ENCODE results near the gene H1-8.
"Not testable (repeated sequence)": the region's sequence is repeated elsewhere in the genome, so short reads cannot be mapped to it uniquely, and the experiment has no call there.

The H1-8 gene

DNA sequence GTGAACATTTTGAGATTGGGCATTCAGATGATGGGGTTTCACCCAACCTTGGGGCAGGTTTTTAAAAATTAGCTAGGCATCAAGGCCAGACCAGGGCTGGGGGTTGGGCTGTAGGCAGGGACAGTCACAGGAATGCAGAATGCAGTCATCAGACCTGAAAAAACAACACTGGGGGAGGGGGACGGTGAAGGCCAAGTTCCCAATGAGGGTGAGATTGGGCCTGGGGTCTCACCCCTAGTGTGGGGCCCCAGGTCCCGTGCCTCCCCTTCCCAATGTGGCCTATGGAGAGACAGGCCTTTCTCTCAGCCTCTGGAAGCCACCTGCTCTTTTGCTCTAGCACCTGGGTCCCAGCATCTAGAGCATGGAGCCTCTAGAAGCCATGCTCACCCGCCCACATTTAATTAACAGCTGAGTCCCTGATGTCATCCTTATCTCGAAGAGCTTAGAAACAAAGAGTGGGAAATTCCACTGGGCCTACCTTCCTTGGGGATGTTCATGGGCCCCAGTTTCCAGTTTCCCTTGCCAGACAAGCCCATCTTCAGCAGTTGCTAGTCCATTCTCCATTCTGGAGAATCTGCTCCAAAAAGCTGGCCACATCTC is 8.4 kb upstream of the H1-8 start:
- no peak for DNase-seq

DNA sequence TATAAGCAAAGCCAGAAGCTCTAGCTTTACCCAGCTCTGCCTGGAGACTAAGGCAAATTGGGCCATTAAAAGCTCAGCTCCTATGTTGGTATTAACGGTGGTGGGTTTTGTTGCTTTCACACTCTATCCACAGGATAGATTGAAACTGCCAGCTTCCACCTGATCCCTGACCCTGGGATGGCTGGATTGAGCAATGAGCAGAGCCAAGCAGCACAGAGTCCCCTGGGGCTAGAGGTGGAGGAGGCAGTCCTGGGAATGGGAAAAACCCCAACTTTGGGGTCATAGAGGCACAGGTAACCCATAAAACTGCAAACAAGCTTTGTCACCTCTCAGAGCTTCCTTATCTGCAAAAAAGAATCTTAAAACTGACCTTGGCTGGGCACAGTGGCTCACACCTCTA is 7.9 kb upstream of the H1-8 start:
- no peak for DNase-seq

DNA sequence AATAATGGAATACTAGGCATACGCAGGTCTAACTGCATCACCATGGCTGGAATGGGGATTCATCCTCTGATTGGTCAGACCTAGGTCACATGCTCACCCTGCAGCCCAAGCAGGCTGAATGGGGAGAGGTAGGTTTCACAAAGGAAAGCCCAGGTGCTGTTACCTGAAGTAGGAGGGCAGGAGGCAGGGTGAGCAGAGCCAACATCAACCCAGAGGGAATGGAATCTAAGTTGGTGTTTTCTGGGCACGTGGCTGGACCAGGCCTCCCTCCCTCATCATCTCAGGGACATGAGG is 6.7 kb upstream of the H1-8 start:
- no peak for DNase-seq

DNA sequence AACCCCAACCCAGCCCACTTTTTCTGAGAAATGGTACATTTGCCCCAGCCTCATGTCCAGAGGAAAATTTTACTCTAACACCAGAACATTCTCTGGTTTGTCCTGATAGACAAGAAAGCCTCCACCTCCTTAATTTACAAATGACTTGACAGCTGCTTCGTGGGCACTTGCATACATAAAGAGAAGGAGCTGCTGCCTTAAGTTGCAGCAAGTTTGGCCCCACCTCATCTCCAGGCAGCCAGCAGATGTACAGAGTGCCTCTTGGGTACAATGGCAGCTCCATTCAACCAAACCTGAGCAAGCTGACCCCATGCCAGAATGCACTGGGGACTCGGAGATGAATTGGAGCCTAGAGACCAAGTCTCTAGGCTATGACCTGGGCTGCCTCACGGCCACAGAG is 6.2 kb upstream of the H1-8 start:
- DNase-seq = no peak

DNA sequence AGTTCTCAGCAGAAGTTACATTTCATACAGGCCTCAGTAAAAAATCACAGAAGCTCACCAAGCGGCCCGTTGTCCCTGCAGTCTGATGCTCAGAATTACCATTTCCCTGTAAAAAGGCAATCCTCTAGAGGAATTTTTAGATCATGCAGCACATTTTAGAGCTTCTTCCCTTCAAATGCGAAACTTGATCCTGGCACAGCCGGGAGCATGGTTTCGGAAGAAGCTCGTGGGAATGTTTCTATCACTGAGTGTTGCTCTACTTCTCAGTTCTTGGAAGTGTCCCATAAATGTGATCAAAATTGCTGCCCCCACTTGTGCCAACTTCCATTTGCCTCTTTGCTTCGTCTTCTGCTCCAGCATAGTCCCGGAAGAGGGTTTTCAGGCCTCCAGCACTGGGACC is 3.8 kb upstream of the H1-8 start:
- DNase-seq = no peak

DNA sequence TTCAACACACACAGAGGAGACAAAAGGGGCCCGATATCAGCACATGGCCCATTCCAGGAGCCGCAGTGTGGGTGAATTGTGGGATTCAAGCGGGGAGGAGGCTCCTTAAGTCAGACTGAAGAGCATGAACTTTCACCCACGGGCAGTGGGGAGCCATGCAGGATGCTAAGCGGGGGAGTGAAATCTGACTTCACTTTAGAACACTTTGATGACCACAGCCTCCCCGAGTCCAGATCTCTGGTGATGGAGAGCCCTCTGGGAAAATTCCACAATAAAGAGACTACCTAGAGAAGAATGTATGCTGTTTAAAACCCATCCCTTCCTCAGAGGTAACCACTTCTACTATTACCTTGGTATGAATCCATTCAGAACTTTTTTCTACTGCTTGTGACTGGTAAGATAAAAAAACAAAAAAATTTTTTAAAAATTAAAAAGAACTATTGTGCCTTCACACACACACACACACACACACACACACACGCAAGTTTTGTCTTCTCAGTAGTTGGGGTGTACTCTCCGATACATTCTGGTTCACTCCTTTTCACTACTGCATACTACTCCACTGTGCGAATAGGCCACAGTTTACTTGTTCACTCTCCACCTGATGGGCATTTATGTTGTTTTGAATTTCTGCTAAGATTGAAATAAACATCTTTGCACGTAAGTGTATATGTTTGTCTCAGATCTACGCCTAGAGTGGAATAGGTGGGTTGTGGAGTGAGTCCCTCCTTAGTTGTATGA is 2.0 kb upstream of the H1-8 start:
- DNase-seq = no peak

DNA sequence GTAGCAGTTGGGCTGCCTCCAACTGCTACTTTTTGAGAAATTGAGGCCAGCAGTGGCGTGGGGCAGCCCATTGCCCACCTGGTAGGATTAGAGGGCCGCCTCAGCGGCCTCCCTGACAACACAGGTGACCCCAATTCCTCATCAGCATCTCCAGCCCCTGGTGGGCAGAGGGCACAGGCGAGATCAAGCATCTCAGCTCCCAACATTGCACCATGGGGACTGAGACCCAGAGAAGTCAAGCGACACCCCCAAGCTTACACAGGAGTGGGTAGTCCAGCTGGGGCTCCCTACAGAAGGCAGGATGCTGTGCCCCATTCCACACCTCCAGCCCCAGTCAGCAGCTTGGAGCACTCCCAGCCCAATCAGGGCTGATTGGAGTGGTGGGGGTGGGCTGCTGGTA is 228 bp upstream of the H1-8 start:
- DNase-seq = no peak

DNA sequence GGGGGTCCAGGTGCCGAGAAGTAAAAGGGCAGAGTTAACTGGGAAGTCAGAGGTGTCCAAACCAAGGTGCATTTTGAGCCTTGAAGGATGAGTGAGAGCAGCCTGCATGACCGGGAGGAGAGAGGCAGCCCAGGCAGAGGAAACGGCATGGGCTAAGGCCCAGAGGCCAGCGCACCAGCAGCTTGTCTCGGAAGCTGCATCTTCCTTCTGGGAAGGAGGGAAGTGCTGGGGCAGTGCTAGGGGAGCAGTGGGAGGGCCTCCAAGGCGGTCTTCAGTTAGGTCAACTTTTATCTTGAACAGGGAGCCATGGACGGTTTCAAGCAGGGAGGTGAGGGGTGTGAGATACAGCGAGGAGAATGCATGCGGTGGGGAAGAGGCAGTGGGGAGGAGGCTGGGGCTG is 1.0 kb downstream of the H1-8 start:
- no peak for DNase-seq

DNA sequence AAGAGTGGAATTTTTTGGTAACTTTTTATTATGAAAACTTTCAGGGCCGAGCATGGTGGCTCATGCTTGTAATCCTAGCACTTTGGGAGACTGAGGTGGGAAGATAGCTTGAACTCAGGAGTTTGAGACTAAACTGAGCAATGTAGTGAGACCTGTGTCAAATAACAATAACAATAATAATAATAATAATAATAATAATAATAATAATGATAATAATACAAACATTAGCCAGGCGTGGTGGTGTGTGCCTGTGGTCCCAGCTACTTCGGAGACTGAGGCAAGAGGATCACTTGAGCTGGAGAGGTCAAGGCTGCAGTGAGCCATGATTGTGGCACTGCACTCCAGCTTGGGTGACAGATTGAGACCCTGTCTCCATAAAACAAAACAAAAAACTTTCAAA is 3.0 kb downstream of the H1-8 start:
- not testable (repeated sequence) for DNase-seq

DNA sequence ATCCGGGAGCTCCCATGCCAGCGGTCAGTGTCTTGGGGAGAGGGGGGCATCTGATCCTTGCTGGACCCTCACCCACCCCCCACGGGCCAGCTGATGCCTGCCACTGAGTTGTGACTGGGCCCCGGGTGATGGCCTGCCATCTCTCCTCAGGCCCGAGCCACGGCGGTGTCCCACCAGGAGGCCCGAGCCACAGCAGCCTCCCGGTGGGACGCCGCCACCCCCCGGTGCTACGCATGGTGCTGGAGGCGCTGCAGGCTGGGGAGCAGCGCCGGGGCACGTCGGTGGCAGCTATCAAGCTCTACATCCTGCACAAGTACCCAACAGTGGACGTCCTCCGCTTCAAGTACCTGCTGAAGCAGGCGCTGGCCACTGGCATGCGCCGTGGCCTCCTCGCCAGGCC is 4.3 kb downstream of the H1-8 start:
- no peak for DNase-seq

DNA sequence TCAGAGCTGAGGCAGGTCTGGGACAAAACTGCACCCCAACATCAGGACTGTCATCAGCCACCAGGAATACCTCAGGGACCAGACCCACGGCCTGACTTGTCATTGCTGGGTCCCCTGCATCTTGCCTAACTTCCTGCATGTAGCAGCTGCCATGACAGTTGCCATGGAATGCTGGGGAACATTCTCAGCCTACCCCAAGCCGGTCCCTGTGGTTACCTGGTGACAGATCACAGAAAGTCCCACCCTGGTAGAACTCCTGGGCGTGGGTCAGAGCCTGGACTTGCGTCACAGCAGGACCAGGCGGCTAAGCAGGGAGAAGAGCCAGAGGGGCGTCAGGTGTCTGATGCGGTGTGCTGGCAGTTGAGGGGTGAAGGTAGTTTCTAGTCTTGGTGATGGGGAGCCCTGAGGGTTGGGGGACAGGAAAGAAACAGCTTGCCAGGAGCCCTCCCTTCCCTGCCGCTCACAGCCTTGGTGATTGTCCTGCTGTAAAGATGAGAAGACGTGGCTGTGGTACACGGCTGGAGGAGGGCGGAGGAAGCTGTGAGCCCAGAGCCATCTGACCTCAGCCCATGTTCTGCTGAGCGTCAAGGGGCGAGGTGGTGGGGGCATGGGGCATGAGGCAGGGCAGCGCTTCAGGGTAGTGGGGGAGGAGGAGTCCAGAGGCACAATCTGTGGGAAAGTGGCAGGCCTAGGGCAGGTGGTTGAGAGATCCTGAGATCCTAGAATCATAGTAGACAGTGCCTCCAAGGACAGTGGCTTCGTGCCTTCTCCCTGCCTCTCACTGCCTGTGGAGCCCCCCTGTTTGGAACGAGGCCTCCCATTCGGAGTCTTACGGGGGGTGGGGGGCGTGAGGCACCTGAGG is 5.4 kb downstream of the H1-8 start:
- DNase-seq = no peak

DNA sequence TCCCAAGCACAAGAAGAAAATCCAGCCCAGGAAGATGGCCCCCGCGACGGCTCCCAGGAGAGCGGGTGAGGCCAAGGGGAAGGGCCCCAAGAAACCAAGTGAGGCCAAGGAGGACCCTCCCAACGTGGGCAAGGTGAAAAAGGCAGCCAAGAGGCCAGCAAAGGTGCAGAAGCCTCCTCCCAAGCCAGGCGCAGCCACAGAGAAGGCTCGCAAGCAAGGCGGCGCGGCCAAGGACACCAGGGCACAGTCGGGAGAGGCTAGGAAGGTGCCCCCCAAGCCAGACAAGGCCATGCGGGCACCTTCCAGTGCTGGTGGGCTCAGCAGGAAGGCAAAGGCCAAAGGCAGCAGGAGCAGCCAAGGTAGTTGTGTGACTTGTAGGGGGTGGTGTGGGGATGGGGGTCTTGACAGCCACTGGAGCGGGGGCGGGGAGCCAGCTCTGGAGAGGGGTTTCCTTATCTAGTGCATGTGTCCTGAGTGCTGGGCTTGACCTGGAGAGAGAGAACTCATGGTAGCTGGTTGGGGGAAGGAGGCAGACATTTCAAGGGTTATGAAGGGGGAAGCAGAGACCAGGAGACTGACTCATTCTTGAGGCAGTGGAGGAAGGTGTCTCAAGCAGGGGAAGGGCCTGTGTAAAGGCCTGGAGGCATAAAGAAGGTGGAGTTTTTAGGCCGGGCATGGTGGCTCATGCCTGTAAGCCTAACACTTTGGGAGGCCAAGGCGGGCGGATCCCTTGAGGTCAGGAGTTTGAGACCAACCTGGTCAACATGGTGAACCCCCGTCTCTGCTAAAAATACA is 6.2 kb downstream of the H1-8 start:
- DNase-seq = no peak

DNA sequence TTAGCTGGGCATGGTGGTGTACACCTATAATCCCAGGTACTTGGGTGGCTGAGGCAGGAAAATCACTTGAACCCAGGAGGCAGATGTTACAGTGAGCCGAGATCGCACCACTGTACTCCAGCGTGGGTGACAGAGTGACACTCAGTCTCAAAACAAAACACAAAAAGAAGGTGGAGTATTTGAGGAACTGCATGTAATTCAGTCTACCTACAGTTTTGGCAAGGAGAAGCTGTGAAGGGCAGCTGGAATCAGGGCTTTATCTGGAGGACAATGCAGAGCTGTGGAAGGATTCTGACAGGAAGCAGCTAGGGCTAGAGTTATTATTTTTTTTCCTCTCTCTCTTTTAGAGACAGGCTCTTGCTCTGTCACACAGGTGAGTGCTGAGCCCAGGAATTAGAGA is 6.8 kb downstream of the H1-8 start:
- DNase-seq = no peak

DNA sequence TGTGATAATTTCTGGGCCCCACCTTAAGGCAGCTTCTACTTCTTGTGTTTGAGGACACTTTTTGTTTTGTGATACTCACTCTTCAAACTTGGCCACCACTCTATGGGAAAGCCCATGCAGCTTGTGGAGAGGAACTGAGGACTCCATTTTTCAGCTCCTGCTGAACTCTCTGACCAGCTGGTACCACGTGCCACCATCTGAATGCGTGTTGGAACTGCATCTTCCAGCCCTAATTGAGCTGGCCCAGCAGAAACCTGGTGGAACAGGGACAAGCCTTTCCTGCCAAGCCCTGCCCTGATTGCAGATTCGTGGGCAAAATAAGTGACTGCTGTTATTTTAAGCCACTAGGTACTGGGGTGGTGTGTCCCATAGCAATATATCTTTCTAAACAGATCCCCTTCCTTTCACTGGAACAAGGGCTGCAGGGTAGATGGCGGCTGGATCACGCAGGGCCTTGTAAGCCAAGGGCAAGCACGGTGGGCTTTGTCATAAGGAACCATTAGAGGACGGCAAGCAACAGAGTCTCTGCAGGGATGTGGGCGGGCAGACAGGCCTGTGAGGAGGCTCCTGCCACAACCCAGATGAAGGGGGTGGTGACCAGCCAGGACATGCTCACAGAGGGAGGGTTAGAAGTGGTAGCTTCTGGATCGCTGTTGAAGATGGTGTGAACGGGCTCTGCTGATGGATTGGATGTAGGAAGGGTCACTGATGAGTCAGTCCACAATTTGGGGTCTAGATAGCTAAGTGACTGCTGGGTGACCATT is 9.5 kb downstream of the H1-8 start:
- no peak for DNase-seq

DNA sequence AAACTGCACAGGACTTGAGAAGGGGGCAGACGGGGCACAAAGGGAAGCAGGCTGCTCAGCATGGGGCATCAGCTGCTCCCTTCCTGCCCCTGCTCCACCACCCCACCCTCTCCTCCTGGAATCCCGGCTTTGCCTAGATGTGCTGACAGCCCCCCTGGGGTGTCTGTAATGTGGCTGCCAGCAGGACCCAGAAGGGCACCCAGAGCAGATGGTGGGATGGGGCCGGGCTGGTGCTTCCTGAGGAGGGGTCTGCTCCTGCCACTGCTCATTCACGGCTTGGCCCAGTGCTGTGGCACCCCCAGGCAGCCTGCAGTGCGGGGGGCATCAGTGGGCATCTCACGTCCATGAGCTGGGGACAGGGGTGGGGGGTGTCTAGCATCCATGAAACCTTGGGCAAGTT is 10.2 kb downstream of the H1-8 start:
- no peak for DNase-seq

DNA sequence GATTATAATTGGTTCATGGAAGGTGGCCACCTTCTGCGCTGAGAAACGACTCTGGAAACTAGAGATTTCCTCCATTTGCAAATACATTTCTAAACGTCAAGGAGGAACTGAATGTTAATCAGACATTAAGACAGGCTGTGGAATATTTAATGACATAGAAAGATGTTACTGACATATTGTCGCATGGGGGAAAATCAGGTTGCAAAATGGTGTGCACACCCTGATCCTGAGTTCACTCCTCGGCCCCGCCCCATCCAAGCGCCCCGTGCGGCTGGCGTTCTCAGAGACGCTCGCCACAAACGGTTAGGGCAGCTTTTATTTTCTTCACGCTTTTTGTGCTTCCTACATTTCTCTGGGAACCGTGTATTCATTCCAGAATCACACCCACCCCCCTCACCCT is 10.7 kb downstream of the H1-8 start:
- no peak for DNase-seq

DNA sequence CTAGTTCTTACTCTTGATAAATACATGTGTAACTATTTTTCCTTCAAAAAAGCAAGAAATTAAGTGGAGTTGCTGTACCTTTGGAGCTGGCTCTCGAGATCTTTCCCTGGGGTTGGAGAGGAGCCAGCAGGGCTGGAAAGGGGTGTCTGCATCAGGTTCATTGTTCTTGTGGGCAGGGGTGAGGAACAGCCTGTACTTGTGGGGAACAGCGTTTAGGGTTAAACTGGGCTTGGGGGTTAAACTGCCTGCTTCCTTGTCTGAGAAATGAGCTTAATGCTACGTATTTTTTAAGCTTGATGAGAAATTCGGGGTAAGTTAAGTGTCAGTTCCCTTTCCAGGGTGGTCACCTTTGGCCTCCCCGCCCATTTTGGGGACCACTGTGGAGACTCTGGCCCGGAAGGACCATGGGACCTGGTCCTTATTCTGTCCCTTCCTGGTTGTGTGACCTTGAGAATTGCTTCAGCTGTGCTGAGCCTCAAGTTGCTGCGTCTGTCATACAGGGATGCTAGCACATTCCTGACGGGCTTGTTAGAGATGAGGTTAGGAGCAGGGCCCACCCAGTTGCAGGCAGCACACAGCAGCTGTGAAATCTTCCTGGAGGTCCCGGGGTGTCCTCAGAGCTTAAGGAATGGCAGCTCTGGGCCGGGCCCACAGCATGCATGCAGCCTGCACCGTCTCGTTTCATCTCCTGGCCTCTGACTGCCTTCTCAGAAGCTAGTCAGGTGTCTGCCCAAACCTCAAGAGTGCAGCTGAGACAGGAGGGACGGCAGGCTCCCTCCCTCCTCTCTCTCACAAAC is 11.6 kb downstream of the H1-8 start:
- no peak for DNase-seq

DNA sequence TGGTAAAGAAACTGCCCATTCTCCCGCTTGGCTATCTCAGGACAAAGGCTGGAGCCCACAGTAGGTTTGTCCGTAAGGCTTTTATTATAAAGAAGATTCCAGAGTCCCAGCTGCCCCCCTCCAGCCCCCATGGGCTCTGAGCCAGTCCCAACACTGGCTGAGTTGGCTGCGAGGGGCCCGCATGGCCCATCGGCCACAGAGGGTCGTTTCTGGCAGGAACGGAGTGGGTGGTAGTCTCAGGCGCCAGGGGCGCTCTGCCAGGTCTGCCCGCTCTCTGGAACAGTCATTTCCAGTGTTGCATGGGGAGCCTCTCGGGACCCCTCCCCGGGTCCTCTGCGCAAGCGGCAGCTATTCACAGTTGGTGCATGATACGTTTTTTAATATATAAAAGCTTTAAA is 12.2 kb downstream of the H1-8 start:
- DNase-seq = peak in 1 of 2 experiments; percentile 16

DNA sequence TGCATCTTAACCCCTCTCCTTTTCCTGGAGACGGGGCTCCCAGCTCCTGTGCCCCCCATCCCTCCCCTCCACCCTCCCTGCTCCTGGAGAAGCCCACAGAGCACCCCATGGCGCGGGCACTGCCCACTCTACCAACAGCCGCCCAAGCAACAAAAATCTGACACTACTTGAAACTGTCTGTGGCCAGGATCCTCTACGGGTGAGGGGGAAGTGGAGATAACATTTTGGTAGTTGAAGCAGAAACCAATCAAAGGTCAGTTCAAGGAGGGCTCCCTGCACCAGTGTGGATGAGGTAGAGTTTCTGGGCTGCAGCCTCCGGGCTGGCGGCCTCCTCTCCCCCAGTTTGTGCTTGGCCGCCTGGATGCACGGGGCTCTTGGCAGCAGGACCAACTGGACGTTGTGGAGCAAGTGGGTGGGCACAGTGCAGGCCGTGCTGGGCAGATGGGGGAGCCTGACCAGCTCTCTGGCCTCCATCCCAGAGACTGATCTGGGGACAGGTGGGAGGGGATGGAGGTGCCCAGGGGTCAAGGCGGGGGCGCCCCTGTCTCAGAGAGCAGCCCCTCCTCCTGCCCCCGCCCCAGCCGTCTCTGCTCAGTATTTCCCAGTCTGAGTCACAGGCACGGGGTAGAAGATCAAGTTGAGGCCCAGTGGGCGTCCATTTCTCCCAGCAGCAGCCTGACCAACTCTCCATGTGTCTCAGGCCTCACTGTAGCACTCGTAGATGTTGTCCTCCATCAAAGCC is 12.8 kb downstream of the H1-8 start:
- no peak for DNase-seq

DNA sequence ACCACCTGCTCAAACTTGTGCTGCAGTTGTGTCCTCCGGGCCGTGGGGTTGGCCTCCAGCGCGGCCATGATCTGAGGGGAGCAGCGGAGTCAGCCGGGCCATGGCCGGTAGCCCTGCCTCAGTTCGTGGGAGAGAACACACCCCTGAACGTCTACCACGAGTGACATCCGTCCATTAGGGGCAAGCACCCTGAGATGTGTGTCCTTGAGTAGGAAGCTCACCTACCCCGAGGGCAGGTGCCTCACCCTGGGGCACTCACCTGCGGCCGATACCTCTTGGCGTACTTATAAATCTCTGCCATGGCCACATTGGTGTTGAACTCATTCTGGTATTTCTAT is 13.4 kb downstream of the H1-8 start:
- no peak for DNase-seq

DNA sequence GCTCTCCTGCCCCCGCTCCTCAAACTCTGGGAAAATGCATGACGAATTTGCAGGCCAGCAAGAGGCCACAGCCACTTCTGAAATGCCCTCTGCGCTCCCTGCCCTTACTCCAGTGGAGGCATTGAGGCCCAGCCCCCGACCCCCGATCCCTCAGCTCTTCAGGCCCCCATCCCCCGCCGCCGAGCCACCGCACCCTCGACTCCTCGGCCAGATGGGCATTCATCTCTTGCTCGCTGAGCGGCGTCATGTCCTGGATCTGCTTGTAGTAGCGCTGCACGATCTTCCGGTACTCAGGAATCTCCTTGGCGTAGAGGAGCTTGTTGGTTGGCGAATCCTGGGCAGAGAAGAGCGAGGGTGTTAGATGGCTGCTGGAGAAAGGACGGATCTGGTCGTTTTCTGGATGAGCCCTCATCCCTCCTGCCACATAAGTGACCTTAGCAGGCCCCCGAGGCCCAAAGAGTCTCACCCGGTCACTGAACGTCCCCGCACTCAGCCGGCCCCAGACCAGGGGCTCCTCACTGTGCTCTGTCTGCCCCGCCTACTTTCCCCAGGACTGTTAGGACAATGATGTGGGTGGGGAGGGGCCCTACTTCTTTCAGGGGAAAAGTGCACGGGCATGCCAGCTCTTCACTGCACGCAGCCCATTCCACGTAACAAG is 14.0 kb downstream of the H1-8 start:
- DNase-seq = no peak

Measured in NCI-H446 (cell line).